GM21786 (cell line): ENCODE measurements around the gene PBX4.
"Not testable (repeated sequence)": the region's sequence is repeated elsewhere in the genome, so short reads cannot be mapped to it uniquely, and the experiment has no call there.

Experiments used
- ATAC-seq: cut with Tn5 transposase; IDR thresholded peaks from one replicate; pipeline ENCODE4 v1.9.1; 2021; ENCODE audit not compliant: unreplicated experiment

The PBX4 gene

DNA sequence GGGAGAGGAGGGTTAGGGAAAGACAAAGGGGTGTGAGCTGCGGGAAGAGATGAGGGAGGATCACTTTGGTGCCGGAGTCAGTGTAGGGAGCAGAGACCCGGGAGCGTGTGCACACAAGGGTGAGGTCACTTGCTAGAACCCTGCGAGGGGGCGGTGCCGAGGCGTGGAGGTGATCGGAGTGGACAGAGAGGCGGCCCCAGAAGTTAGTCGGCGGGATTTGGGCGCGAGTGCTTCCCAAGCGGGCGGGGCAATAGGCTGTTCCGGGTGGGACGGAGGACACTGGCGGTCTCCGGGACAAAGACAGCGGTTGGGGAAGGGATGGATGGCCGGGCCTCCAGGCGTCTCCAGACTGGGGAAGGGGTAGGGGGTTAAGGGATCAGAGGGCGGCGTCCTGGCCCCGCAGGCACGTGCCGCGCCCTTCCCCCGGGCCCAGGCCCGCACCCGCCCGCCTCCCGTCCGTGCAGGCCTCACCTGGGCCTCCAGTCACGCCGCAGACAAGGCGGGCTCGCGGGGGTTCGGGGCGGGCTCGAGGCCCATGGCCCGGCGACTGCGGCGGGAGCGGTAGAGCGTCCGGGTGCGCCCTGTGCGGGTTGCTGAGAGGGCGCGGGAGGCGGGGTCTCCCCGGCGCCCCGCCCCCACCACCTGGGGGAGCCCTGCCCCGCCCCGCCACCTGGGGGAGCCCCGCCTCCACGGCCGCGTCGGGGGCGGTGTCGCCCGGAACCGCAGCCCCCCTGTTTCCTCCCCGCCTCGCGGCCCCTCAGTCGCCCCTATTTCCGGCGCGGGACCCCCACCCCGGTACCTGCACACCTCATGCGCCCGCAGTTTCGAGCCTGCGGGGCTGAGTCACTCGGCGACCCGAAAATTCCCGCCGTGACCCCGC lies 9.4 kb upstream of the PBX4 start, which contains the start of gene LPAR2:
Gene LPAR2, minus strand, starts transcription at position 600 of the 880 bp plus-strand sequence. CDS start 945 bp downstream, outside the sequence.
- ATAC-seq = peak; percentile 55

DNA sequence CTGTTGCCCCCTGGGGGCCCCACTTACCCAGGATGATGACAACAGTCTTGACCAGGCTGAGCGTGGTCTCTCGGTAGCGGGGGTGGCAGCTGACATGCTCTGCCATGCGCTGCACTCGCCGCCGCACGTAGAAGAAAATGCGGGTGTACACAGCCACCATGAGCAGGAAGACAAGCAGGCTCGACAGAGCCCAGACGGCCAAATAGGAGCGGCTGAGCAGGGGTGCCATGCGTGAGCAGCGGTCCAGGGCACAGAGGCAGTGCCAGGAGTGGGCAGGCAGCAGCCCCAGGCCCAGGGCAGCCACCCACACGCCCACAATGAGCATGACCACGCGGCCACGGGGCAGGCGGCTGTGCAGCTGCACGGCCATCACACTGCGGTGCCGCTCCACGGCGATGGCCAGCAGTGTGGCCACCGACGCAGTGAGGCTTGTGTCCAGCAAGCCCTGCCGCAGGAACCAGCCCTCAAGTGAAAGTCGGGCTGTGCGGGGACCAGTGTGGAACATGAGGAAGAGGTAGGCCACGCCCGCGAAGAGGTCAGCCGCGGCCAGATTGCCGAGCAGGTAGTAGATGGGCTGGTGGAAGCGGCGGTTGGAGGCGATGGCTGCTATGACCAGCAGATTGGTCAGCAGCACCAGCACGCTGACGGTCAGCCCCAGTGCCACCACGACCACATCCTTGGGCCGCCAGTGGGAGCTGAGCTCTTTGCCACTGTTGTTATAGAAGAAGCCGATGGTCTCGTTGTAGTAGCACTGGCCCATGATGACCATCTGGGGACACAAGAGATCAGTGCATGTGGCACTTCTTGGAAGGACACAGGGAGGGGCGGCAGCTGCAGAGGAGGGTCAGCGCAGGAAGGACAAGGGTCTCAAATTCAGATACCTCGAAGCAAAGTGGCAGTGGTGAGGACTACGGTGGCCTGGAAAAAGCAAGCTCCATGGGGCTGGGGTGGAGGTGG lies 8.3 kb upstream of the PBX4 start:
- ATAC-seq = no peak

DNA sequence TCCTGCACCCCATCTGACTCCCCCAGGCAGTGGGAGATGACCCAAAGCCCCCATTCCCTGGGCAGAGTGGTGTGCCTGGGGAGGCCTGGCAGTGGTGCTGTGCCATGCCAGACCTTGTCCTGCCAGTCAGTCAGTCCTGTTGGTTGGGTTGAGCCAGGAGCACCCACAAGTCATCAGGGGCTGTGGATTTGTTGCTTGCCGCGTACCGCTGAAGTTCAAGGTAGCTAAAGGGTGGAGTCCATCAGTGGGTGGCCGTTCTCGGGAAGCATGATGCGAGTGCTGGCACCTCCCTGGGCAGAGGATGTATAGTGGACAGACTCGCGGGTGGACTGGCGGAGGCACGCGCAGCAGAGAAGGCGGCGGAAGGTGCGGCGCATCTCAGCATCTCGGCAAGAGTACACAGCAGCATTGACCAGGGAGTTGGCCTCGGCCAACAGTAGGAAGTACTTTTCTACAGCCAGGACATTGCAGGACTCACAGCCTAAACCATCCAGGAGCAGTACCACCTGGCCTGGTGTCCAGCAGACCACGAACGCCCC lies 5.6 kb upstream of the PBX4 start:
- ATAC-seq = no peak

DNA sequence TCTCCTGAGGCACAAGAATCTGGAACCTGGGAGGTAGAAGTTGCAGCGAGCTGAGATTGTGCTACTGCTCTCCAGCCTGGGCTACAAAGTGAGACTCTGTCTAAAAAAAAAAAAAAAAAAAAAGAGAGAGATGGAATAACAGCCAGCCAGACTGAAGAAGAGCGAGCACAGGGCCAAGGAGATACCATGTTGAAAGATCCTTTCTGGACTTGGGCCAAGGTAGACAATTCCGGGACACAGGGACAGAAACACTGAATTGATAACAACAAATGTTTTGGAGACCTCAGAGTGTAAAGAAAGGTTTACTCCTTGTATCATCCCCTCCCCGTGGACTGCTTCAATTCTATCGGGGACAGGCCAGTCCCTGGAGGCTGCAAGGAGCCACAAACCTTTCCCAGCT lies 4.9 kb upstream of the PBX4 start:
- ATAC-seq = no peak

DNA sequence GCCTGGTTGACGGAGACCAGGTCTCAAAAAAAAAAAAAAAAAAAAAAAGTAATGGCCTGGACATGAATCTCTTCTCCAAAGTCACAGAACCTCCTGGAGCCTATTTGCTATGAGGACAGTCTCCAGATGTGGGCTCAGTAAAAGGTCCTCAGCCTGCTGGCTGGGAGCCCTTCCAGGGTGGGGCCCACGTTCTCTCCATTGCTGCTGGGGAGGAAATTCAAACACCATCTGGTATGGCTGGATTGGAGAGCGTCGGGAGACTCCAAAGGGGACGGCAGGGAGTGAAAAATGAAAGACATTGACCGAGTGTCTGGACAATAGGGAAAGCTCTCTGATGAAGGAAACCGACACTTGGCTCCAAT lies 1.3 kb upstream of the PBX4 start:
- ATAC-seq = no peak

DNA sequence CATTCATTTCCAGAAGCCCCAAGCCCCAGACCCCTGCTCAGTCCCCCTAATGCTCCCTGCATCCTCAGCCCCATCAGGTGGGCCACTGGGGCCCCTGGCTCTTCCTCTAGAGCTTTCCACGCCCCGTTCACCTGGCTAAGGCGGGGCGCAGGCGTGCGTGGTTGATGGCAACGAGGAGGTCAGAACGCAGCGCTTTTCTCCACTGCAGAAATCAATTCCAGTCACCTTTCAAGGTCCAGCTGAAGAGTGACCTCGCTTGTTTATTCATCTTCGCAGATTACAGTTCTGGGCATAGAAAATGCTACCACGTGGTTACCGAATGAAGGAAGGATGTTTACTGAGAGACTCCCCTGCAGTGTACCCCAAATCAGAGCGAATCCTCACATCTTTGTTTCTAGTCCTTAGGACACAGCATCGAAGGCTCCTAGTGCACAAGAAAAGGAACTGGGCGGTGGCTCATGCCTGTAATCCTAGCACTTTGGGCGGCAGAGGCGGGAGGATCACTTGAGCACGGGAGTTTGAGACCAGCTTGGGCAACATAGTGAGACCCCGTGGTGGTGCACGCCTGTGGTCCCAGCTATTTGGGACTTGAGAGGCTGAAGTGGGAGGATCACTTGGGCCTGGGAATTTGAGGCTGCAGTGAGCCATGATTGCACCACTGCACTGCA lies 828 bp upstream of the PBX4 start:
- ATAC-seq = no peak

GRCh38 chr19:19615086-19615485 lies 3.4 kb downstream of the PBX4 start:
- ATAC-seq = no peak

DNA sequence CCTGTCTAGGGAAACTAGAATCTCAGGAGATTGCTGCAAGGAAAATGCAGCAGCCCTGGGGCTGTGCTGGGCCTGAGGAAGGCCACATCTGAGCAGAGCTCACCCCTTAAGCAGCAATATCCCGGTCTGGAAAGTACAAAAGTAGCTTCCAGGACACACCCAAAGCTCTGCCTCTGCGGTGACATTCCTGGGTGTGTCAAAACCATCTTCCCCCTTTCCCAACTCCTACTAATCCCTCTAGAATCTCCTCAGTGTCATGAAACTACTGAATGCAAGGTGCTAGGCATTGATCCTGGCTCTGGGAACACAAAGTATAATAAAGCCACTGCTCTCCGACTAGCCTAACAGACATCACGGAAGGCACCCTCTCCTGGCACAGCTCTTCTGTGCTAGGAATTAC lies 5.0 kb downstream of the PBX4 start:
- no peak for ATAC-seq

DNA sequence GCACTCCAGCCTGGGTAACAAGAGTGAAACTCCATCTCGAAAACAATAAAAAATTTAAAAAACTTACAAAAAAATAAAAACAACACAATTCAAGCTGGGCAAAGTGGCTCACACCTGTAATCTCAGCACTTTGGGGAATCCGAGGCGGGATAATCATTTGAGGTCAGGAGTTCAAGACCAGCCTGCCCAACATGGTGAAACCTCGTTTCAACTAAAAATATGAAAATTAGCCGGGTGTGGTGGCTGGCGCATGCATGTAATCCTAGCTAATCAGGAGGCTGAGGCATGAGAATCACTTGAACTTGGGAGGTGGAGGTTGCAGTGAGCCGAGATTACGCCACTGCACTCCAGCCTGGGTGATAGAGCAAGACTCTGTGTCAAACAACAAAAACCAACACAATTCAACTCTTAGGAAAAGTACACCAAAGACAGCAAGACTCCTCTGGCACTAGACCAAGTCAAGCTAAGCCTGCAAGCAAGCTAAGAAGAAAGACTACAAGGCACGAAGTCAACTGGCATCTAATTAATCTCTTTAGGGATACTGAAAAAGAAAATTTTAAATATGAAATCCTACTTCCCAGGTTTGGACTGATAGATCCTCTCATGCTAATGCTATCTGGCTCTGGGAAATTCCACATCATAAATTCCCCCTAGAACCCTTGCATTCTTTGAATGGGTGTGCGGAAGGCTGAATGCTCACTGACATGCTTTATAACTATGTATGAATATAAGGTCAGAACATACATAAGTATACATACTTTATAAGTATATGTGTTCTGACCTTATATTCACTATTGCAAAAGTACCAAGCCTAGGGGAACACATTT lies 7.9 kb downstream of the PBX4 start:
- ATAC-seq = no peak

DNA sequence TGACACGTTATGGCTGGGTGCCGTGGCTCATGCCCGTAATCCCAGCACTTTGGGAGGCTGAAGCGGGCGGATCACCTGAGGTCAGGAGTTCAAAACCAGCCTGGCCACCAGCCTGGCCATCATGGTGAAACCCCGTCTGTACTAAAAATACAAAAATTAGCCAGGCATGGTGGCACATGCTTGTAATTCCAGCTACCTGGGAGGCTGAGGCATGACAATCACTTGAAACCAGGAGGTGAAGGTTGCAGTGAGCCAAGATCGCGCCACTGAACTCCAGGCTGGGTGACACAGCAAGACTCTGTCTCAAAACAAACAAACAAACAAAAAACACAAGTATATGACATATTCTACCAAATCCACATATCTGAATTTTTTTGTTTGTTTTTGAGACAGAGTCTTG lies 11.8 kb downstream of the PBX4 start:
- not testable (repeated sequence) for ATAC-seq

DNA sequence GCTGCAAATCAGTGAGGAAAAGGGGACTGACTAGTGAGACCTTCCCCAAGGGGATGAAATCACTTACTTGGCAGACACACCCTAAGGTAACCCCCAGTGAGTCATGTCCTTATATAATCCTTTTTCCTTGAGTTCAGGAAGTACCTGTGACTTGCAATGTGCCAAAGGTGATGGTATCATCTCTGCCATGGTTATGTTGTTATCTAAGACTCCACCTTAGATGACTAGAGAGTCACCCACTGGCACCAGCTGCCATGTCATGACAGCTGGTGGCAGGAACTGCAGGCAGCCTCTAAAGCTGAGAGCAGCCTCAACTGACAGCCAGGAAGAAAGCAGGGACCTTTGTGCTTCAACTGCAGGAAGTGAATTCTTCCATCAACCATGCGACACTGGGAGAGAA lies 12.5 kb downstream of the PBX4 start:
- ATAC-seq = peak; percentile 42

DNA sequence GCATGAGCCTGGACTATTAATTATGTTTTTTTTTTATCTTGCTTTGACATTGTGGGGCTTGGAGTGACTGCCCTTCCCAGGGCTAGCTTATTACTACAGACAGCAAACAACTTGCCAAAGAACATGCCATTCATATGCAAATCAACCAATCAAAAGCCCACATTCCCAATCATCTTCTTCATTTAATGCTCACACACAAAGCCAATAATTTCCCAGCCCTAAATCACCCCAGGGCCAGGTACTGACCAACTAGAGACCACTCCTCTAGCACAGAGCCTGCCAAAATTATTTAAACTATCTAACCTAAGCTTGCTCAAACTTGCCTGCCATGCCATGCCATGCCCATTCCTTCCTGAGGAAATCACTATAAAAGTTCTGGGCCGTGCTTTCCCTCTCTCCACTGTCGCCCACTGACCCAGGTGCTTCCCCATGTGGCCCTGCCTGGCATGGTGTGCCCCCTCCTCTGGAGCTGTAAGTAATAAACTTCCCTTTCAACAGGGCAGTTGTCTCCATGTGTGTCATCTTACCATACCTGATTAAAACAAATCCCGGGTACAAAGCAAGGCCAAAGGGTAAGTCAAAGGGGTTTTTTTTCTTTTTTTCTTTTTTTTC lies 15.7 kb downstream of the PBX4 start:
- no peak for ATAC-seq

DNA sequence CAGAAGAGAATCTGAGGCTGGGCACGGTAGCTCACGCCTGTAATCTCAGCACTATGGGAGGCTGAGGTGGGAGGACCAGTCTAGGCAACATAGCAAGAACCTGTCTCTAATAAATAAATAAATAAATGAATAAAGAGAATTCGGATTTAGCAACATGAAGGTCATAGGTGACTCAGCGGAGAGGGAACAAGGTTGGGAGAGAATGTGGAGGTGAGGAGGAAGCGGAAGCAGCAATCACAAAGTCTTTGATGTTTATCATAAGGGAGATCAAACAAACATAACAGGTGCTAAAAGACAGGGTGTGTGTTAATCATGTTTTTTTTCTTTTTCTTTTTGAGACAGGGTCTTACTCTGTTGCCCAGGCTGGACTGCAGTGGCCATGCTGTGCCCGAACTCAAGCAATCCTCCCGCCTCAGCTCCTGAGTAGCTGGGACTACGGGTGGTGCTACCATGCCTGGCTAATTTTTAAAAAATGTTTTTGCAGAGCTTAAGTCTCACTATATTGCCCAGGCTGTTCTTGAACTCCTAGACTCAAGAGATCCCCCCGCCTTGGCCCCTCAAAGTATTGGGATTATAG lies 16.3 kb downstream of the PBX4 start:
- ATAC-seq = no peak

DNA sequence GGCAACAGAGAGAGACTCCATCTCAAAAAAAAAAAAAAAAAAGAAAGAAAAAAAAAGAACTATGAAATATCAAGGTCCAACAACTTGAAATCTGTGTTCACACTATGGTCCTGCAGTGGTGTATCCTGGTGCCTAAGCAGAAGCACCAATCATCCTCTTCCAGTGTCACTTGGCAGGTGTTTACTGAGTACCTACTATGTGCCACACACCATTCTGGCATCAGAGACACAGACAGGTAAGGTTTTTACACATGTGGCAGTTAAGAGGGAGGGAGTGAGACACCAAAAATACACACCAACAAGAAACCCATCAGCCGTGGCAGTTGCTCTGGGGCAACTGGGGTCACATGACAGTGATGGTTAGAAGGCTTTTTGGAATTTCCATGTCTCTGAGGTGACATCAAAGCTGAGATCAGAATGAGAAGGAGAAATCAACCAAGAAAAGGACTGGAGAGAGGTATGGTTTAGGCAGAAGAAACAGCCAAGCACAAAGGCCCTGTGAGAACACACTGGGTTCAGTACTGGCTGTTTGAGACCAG lies 17.6 kb downstream of the PBX4 start:
- ATAC-seq = no peak

GRCh38 chr19:19598728-19599451 lies 19.6 kb downstream of the PBX4 start:
- ATAC-seq = not testable (repeated sequence)

DNA sequence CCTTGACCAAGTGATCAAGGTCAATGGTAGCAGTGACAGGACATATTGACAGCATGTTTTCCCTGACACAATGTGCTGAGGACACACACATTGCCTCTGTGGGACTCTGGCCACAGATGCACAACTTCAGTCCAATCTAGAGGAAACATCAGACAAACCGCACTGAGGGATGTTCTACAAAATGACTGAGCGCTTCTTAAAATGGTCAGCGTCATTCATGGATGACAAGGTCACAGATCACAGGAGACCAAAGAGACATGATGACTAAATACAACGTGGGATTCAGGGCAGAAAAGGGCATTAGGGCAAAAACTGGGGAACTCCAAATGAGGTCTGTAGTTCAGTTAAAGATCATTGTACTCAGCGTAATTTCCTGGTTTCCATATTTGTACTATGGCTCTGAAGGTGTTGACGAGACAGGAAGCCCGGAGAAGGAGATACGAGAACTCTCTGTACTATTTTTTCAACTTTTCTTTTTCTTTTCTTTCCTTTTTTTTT lies 20.6 kb downstream of the PBX4 start:
- ATAC-seq = peak; percentile 67

DNA sequence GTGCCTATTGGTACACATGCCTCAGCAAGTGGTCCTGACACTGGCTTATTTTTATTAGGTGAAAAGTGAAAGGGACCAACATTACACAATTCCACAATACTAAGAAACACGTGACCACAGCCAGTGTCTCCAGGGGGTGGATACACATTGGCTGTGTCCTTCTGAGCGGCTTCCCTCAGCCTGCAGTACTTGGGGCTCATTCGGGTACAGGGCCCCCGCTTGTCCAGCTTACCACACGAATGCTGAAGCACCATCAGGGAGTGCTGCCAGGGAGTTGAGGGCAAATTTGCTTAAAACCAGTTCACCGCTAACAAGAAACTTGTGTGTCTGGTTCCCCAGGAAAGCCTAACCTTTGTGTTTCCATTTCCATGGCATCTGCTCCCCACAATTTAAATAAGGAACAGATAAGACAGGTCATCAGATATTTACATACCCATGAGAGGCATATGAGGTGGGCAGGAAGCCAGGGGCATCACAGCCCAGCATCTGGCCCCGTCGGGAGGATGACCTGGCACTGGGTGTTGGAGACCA lies 23.3 kb downstream of the PBX4 start:
- ATAC-seq = no peak

GRCh38 chr19:19594381-19594780 lies 24.1 kb downstream of the PBX4 start:
- no peak for ATAC-seq
